ENCODE results near the gene FASLG.

FASLG gene
- long read RNA-seq = 0 reads

- Histone ChIP-seq H3K4me3 (replicated peaks; ENCODE audit: insufficient read depth, low read length) (no peak within 1 kb of the TSS), H3K27ac (replicated peaks) (no peak within 1 kb of the TSS), H3K27me3 (ENCODE audit: insufficient read depth, poor library complexity, severe bottlenecking) (no peaks in the 10 kb centered on the region)
- no peak for DNase-seq (ENCODE audit: low read depth in 1 of 2, low spot score in 1 of 2)
- no peak for TF ChIP-seq REST (IDR thresholded peaks at IDR 0.05; ENCODE audit: insufficient replicate concordance, low read depth)
- TF ChIP-seq POLR2AphosphoS5 (IDR thresholded peaks at IDR 0.05; ENCODE audit: low read depth) = no peak
- TF ChIP-seq GABPA (IDR thresholded peaks at IDR 0.05; ENCODE audit: low read depth) = no peak
- no peak for TF ChIP-seq CTCF (IDR thresholded peaks at IDR 0.05; ENCODE audit: insufficient read depth, low read length)
- no peak for TF ChIP-seq SPI1 (IDR thresholded peaks at IDR 0.05; ENCODE audit: borderline replicate concordance, low read depth)
Observed at GRCh38 chr1:172658871-172659453, at the start of gene FASLG. Gene FASLG (plus strand): TSS chr1:172659103. CDS start chr1:172659202, 99 bp downstream.

- no peak overlapping the region for H3K27ac ChIP-seq (replicated peaks)
- no peak for DNase-seq (ENCODE audit: low read depth in 1 of 2, low spot score in 1 of 2)
- no peak overlapping the region for H3K4me3 ChIP-seq (replicated peaks; ENCODE audit: insufficient read depth, low read length)
- H3K27me3 ChIP-seq (ENCODE audit: insufficient read depth, poor library complexity, severe bottlenecking) = no peaks in the 10 kb centered on the region
- no peak for TF ChIP-seq POLR2AphosphoS5 (IDR thresholded peaks at IDR 0.05; ENCODE audit: low read depth)
- no peak for TF ChIP-seq GABPA (IDR thresholded peaks at IDR 0.05; ENCODE audit: low read depth)
- no peak for TF ChIP-seq REST (IDR thresholded peaks at IDR 0.05; ENCODE audit: insufficient replicate concordance, low read depth)
- no peak for TF ChIP-seq CTCF (IDR thresholded peaks at IDR 0.05; ENCODE audit: insufficient read depth, low read length)
- TF ChIP-seq SPI1 (IDR thresholded peaks at IDR 0.05; ENCODE audit: borderline replicate concordance, low read depth) = no peak
Observed at GRCh38 chr1:172609528-172609927, 49.4 kb upstream of the FASLG start.

GRCh38 chr1:172612478-172612877 lies 46.4 kb upstream of the FASLG start:
- DNase-seq (ENCODE audit: low read depth in 1 of 2, low spot score in 1 of 2) = no peak
- Histone ChIP-seq H3K27ac (replicated peaks) (no peak overlapping the region), H3K4me3 (replicated peaks; ENCODE audit: insufficient read depth, low read length) (no peak overlapping the region), H3K27me3 (ENCODE audit: insufficient read depth, poor library complexity, severe bottlenecking) (no peaks in the 10 kb centered on the region)
- TF ChIP-seq REST (IDR thresholded peaks at IDR 0.05; ENCODE audit: insufficient replicate concordance, low read depth) = no peak
- TF ChIP-seq SPI1 (IDR thresholded peaks at IDR 0.05; ENCODE audit: borderline replicate concordance, low read depth) = no peak
- no peak for TF ChIP-seq CTCF (IDR thresholded peaks at IDR 0.05; ENCODE audit: insufficient read depth, low read length)
- TF ChIP-seq GABPA (IDR thresholded peaks at IDR 0.05; ENCODE audit: low read depth) = no peak
- no peak for TF ChIP-seq POLR2AphosphoS5 (IDR thresholded peaks at IDR 0.05; ENCODE audit: low read depth)
